HG03025 (cell line): ENCODE results near the gene DPP6.

ENCODE experiments used
- ATAC-seq: cut with Tn5 transposase; IDR thresholded peaks from one replicate; pipeline ENCODE4 v1.9.1; 2021; ENCODE audit warnings: mild to moderate bottlenecking, moderate library complexity; ENCODE audit not compliant: unreplicated experiment, low FRiP score

DPP6 gene

GRCh38 chr7:154577141-154577873, 525.1 kb downstream of the DPP6 start:
- ATAC-seq, result no peak

DNA sequence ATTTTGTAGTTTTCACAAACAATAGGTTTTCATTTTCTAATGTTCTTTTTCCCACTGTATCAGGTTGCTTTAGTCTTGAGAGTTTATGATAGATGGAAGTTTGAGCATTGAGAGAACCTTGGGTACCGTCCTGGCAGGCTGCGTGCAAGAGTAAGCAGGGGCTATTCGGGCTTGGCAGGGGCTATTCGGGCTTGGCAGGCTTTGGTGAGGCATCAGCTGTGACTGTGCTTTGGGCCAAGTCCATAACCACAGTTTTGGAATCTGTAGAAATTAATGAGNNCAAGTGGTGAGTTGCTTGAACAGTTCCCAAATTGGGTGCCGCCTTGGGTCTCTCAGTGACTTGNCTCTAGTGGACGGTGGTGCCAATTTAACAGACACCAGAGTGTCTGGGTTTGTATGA, 526.1 kb downstream of the DPP6 start:
- no peak for ATAC-seq

DNA sequence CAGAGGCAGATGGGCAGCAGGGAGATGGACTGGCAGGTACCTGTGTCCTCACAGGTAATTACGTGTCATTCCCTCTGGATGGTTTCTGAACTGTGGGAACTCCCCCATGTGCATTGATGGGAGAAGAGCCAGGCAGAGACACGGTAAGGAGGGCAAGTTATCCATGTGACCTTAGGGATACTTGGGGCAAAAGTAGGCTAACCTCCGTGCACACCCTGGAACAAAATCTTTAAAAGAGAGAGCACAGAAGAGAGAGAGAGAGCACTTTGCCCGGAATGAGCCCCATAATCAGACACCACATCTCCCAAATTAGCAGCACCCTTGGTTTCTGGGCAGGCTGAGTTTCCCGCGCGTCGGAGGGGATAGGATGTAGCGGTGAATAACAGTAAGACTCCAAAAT, 527.5 kb downstream of the DPP6 start:
- no peak for ATAC-seq

GRCh38 chr7:154581251-154581890, 529.2 kb downstream of the DPP6 start:
- no peak for ATAC-seq

DNA sequence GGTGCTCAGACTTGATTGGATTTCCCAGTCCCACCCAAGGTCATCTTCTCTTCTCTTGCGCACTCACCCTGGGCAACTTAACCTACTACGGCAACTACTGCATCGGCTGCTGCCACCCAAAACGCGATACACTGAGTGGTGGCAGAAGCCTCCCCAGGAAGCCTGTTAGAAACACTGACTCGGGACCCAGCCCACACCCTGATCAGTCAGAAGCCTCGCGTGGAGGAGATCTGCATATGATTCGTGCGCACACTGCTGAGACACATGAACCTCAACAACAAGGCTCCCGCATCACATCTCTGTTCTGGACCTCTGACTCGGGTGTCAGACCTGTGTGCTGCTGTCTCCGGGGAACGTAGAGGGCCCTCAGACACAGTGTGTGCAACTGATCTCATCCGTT, 531.3 kb downstream of the DPP6 start:
- ATAC-seq, result no peak

DNA sequence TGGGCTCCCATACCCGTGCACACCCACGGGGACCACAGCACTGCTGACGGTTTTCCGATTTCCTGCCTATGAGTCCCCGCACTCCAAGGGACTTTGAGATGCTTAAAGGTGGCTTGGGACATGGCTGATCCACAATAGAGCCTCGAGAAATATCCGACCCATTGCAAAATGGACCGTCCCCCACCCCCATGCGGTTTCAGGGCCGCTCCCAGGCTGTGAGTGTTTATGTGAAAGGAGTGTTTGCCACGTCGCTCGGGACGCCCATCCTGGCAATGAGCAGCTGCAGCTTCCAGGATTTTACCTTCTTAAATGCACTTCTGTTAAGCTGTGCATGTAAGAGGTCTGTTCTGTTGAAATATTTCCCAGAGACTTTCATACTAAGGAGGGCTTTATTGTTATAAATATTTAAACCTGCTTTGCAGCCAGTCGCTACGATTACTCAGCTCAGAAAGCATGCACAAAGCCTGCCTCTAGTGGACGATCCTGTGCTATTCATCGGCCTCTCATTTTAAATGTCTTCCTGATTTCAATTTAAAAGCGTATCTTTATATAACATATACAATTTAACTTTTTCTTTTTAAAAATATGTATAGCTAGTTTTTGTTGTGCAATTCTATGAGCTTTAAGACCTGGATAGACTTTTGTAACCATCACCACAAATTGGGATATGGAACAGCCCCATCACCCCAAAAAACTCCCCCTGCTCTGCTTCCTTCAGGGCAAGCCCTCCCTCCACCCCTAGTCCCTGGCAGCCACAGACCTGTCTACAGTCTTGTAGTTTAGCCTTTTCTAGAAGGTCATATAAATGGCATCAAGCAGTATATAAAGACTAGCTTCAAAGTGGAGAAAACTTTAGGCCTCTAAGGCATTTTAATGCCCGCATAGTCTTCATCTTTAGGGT, 532.4 kb downstream of the DPP6 start:
- no peak for ATAC-seq

DNA sequence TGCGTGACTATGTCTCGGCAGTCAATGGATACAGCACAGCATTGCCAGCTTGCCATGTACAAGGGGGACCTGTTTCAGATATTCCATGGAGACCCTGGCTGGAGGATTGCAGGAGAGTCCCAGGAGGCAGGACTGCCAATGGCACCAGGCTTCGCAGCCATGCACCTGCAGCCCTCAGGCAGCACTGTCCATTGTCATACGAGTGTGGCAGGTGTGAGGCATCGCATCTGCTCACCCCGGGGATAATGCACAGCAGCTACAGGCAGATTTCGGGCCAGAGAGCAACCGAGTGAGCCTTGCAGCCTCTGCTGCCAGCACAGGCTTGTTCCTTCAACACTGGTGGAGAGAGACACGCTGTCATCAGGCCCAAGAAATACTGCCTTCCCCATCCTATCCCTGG, 535.6 kb downstream of the DPP6 start:
- no peak for ATAC-seq

- ATAC-seq, result no peak
These were observed 539.3 kb downstream of the DPP6 start for GRCh38 chr7:154591544-154591943.

GRCh38 chr7:154592388-154592787, 540.2 kb downstream of the DPP6 start:
- ATAC-seq, result no peak

DNA sequence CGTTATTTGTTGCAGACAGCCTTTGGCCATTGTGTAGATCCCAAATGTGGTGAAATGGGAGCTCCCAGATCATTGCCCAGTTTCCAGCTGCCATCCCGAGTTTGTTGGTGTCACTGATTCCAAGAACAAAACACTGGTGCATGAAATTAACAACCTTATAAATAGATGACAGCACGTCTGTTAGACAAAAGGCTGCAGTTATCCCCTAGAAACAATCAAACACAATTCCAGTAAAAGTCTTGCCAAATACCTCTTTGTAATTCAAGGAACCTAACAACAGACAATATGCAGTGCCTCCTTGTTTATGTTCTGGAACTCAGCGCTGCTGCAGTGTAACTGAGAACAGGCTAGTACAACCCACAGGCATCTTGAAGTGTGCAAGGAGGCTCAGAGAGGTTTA, 546.2 kb downstream of the DPP6 start:
- no peak for ATAC-seq

DNA sequence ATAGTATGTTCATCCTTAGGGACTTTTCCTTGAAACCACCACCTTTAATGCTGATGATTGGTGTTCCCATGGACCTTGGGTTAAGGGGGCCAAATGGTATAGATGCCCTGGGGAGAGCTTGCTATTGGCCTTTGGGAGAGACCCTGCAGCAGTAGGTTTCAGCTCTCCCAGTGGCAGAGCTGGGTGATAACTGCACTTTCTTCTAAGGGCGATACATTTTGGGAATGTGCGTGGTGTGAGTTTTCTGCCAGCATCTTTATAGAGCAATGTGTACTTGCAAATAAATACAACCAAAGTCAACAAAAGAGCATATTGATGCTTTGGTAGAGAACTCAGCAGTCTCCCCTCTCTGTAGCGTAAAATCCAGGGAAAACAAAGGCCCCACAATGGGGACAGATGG, 546.7 kb downstream of the DPP6 start:
- ATAC-seq, result no peak

GRCh38 chr7:154610903-154611302, 558.7 kb downstream of the DPP6 start:
- no peak for ATAC-seq

GRCh38 chr7:154613811-154614210, 561.6 kb downstream of the DPP6 start:
- no peak for ATAC-seq

DNA sequence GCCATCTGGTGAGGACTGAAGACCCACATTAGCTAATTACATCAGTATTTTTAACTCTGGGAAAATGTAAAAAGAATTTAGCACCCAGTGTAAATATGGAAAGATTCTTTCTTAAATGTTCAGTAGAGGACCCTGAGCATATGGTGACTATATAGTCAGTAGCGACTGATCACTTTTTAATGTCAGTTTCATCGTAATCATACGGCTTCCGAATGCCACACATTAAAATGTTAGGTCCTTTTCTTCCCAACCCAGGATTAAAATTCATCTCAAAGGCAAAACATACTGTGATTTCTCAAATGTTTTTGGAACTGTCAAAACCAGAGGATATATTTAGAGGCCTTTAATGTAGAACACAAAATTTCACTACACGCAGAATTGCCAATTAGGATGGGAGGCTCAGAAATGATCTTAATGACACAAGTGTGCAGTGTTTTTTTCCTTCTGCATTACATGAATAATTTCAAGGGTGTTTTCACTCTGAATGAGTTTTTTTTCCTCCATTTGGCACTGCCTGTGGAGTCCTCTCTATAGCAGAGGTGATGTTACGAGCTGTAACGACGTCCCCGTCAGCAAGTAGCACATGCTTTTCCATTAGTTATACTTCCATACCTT, 568.0 kb downstream of the DPP6 start:
- no peak for ATAC-seq

- no peak for ATAC-seq
These were observed 571.2 kb downstream of the DPP6 start for GRCh38 chr7:154623399-154623798.

DNA sequence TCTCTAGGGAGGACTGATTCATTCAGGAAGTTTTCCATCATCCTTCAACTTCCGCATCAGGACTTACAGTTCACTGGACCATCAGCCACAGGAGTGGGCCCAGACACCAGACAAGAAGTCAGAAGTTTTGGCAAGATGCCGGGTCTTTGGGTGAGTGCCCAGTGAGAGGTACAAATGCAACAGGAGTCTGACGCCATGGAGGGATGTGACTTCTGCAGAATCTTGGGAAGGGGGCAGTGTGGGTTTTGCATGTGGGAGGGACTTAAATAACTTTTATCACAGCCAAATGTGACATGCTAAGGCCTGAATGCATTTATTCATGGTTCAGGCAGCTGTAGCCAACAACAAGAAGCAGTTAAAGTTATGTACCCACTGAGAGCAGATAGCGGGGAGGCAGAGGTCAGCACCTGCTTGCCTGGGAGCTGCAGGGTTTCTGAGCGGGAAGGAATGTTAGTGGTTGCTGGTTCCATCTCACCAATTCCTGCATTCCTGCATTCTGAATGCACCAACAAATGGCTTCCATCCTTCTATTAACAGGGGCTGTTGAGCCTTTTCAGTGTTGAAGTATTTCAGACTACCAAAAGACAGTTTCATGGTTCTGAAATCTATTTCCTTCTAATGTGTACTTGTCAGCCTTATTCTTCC, 575.6 kb downstream of the DPP6 start:
- no peak for ATAC-seq

GRCh38 chr7:154628556-154628955, 576.4 kb downstream of the DPP6 start:
- no peak for ATAC-seq

GRCh38 chr7:154631162-154631561, 579.0 kb downstream of the DPP6 start:
- ATAC-seq, result no peak

DNA sequence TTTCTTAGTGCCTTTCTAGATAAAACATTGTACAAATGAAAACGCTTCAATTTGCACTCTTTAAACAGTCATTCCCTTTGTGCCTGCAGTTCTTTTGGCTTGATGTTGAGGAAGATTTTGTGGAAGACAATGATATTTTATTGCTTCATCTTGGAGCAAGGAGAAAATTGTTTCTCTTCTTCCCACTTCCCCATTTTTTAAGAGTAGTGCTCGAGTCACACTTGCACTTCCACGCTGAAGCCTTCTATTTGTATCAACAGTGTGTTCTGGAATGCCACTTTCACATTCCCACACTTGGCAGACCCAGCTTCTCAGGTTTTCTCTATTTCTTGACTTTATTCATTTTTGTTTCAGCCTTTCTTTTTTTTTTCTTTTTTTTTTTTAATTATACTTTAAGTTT, 581.4 kb downstream of the DPP6 start:
- no peak for ATAC-seq

DNA sequence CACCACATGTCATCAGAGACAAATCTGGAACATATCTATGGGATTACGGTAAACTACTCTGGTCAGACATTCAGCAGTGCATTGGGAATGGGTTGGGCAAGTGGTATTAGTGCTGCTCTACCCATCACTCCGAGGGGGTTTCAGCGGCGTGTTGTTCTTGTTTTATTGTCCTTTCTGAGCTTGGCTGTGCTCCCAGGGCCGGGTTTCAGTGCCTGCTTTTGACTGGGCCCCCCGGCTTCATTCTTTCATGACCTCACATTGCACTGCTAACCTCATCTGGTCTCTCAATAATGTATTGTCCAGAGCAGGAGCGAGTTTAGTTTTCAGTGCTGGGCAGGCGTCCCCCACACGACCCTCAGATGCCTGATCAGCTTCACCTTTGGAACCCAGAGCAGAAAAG, 586.1 kb downstream of the DPP6 start:
- ATAC-seq, result no peak
